OCI-LY1 (cell line): ENCODE results near the gene KLF14.

Experiments used
- H2AFZ ChIP-seq: fragments of 200-600 bp; sonication (generic), shearing (Covaris generic); 2 replicates; pipeline ENCODE4 v1.6.0; 2014; ENCODE audit warnings: antibody characterized with exemption, mild to moderate bottlenecking, low read length
- H3F3A ChIP-seq: fragments of 200-600 bp; sonication (generic), shearing (Covaris generic); 2 replicates; pipeline ENCODE4 v1.6.0; 2014; ENCODE audit warnings: mild to moderate bottlenecking, antibody characterized with exemption, low read length, moderate library complexity; ENCODE audit not compliant: insufficient read depth
- H3K27ac ChIP-seq: fragments of 200-600 bp; sonication (generic); 2 replicates; pipeline ENCODE4 v1.5.1; 2014; ENCODE audit warnings: low read length, mixed run types, mild to moderate bottlenecking, low read depth; ENCODE audit not compliant: poor library complexity, severe bottlenecking
- H3K27me3 ChIP-seq: fragments of 200-600 bp; sonication (generic); 2 replicates; pipeline ENCODE4 v1.6.0; 2014; ENCODE audit warnings: antibody characterized with exemption, mild to moderate bottlenecking, low read length, moderate library complexity; ENCODE audit not compliant: insufficient read depth
- H3K36me3 ChIP-seq: fragments of 200-600 bp; sonication (generic); 2 replicates; pipeline ENCODE4 v1.6.1; 2014; ENCODE audit warnings: mild to moderate bottlenecking, antibody characterized with exemption, low read length, moderate library complexity, mixed read lengths; ENCODE audit not compliant: insufficient read depth
- H3K4me1 ChIP-seq: fragments of 200-600 bp; sonication (generic); 2 replicates; pipeline ENCODE4 v1.5.1; 2014; ENCODE audit warnings: mild to moderate bottlenecking, low read length, moderate library complexity; ENCODE audit not compliant: insufficient read depth, severe bottlenecking
- H3K4me2 ChIP-seq: fragments of 200-600 bp; sonication (generic), shearing (Covaris generic); 2 replicates; pipeline ENCODE4 v1.6.1; 2014; ENCODE audit warnings: low read length
- H3K4me3 ChIP-seq: fragments of 200-600 bp; sonication (generic); 2 replicates; pipeline ENCODE4 v1.5.1; 2014; ENCODE audit warnings: low read length, low read depth, mild to moderate bottlenecking, mixed read lengths; ENCODE audit not compliant: poor library complexity, severe bottlenecking
- H3K79me2 ChIP-seq: fragments of 200-600 bp; shearing (Covaris generic); 2 replicates; pipeline ENCODE4 v1.6.1; 2016; ENCODE audit warnings: mixed run types, low read length, mixed read lengths; ENCODE audit not compliant: insufficient read depth
- H3K9ac ChIP-seq: fragments of 200-600 bp; sonication (generic), shearing (Covaris generic); 2 replicates; pipeline ENCODE4 v1.6.1; 2014; ENCODE audit warnings: mild to moderate bottlenecking, low read length, mixed read lengths
- H3K9me2 ChIP-seq: fragments of 200-600 bp; sonication (generic), shearing (Covaris generic); 2 replicates; pipeline ENCODE4 v1.6.1; 2014; ENCODE audit warnings: low read depth, mild to moderate bottlenecking, low read length, mixed read lengths
- H3K9me3 ChIP-seq: fragments of 200-600 bp; shearing (Covaris generic); 2 replicates; pipeline ENCODE4 v1.6.1; 2014; ENCODE audit warnings: low read length, mixed read lengths
- H4K20me1 ChIP-seq: fragments of 200-600 bp; sonication (generic), shearing (Covaris generic); 2 replicates; pipeline ENCODE4 v1.6.0; 2016; ENCODE audit warnings: mild to moderate bottlenecking, low read length; ENCODE audit not compliant: insufficient read depth
- EZH2 ChIP-seq: fragments of 200-600 bp; sonication (generic), shearing (Covaris generic); IDR thresholded peaks from 2 replicates; pipeline ENCODE4 v1.8.0; 2017; ENCODE audit warnings: borderline replicate concordance, mixed run types, mild to moderate bottlenecking, antibody characterized with exemption, low read length, moderate library complexity, mixed read lengths
- TF ChIP-seq, protein P1 (sequence below): fragments of 200-600 bp; sonication (generic), shearing (Covaris generic); IDR thresholded peaks from 2 replicates; pipeline ENCODE4 v1.5.1; 2017; ENCODE audit warnings: mild to moderate bottlenecking, antibody characterized with exemption, low read length, moderate library complexity, mixed read lengths

The KLF14 gene

DNA sequence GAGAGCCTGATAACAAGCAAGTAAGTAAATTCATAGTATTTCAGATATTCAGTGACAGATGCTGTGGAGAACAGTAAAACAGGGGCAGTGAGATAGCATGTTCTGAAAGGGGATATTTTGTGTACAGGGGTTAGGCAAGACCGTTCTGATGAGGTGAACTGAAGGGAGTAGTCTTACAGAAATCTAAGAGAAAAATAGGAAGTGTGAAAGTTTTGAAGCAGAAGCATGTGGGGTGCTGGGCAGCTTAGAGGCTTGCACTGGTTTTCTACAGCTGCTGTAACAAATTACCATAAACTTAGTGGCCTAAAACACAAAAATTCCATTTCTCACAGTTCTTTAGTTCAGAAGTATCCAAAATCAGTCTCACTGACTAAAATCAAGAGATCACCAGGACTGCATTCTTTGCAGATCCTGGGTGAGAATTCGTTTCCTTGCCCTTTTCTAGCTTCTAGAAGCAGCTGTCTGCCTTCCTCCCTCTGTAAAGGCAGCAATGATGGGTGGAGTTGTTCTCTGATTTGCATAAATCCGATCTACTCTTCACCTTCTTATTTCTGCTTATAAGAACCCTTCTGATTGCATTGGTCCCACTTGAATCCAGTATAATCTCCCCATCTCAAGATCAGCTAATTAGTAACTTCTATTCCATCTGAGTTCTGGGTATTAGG is 7.5 kb upstream of the KLF14 start:
- Histone ChIP-seq H3K9me2 (no peaks in the 10 kb centered on the region), H3K9ac (no peak overlapping the region), H3K4me2 (peak overlapping the region; percentile 20; the same call in 1 of the 2 replicates), H2AFZ (no peak overlapping the region), H3K27ac (no peak overlapping the region), H3K36me3 (no peaks in the 10 kb centered on the region), H4K20me1 (no peaks in the 10 kb centered on the region), H3F3A (no peaks in the 10 kb centered on the region), H3K4me3 (no peak overlapping the region), H3K4me1 (peaks cover 10% of the 10 kb centered on the region), H3K9me3 (no peaks in the 10 kb centered on the region), H3K27me3 (no peaks in the 10 kb centered on the region; the same call in 1 of the 2 replicates), H3K79me2 (no peaks in the 10 kb centered on the region)
- TF ChIP-seq, protein P1, sequence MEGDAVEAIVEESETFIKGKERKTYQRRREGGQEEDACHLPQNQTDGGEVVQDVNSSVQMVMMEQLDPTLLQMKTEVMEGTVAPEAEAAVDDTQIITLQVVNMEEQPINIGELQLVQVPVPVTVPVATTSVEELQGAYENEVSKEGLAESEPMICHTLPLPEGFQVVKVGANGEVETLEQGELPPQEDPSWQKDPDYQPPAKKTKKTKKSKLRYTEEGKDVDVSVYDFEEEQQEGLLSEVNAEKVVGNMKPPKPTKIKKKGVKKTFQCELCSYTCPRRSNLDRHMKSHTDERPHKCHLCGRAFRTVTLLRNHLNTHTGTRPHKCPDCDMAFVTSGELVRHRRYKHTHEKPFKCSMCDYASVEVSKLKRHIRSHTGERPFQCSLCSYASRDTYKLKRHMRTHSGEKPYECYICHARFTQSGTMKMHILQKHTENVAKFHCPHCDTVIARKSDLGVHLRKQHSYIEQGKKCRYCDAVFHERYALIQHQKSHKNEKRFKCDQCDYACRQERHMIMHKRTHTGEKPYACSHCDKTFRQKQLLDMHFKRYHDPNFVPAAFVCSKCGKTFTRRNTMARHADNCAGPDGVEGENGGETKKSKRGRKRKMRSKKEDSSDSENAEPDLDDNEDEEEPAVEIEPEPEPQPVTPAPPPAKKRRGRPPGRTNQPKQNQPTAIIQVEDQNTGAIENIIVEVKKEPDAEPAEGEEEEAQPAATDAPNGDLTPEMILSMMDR, result no peak
- TF ChIP-seq EZH2, result no peak

DNA sequence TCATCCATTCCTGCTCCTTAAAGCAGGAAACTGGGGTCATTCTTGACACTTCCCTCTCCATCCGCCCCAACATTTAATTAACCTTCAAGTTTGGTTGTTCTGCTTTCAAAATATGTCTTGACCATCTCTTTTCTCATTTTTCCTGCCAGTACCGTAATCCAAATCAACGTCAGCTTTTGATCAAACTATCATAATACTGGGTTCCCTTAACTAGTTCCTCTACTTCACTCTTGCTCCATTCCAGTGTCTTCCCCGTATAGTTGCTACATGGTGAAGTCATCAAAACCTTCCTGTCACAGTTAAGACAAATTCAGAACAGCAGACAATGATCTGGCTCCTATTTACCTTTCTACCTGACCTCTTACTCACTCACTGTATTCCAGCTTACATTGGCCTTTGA is 6.6 kb upstream of the KLF14 start:
- Histone ChIP-seq H3K9ac (no peak overlapping the region), H3K4me1 (peaks cover 10% of the 10 kb centered on the region), H3F3A (no peaks in the 10 kb centered on the region), H4K20me1 (no peaks in the 10 kb centered on the region), H3K27me3 (no peaks in the 10 kb centered on the region; the same call in 1 of the 2 replicates), H2AFZ (no peak overlapping the region), H3K36me3 (no peaks in the 10 kb centered on the region), H3K27ac (no peak overlapping the region), H3K79me2 (no peaks in the 10 kb centered on the region), H3K4me3 (no peak overlapping the region), H3K4me2 (no peak overlapping the region), H3K9me3 (no peaks in the 10 kb centered on the region), H3K9me2 (no peaks in the 10 kb centered on the region)
- TF ChIP-seq, protein P1, result no peak
- no peak for TF ChIP-seq EZH2

DNA sequence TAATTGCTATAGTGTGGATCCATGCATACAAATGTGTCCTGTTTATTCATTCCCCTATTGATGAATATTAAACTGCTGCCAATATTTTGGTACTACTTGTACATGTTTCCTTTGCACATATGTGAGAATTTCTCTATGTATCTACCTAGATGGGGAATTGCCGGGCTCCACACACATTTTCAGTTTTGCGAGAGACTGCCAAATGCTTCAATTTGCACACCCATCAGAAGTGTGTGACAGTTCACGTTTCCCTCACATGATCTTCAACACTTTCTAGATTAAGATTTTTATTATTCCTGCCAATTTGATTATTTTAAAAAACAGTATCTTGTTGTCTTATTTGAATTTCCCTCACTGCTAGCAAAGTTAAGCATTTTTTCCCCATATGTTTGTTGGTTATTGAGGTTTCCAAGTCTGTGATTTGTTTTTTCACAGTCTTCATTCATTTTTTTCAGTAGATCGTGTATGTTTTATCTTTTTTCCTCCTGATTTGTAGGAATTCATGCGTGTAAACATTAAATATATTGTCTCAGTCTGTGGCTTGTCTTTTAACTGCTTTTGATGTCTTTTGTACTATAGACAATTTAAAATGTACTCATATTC is 2.4 kb upstream of the KLF14 start:
- Histone ChIP-seq H3K4me1 (peaks cover 18% of the 10 kb centered on the region), H3K9me2 (no peaks in the 10 kb centered on the region), H2AFZ (no peak overlapping the region), H3K36me3 (no peaks in the 10 kb centered on the region), H3K27ac (no peak overlapping the region), H3K4me2 (no peak overlapping the region), H3K79me2 (no peaks in the 10 kb centered on the region), H3K27me3 (peaks cover 14% of the 10 kb centered on the region), H3K9ac (no peak overlapping the region), H3K9me3 (no peaks in the 10 kb centered on the region), H3F3A (no peaks in the 10 kb centered on the region), H3K4me3 (no peak overlapping the region), H4K20me1 (no peaks in the 10 kb centered on the region)
- TF ChIP-seq, protein P1, result no peak
- TF ChIP-seq EZH2, result no peak
